DND-41 (cell line): ENCODE data around the gene PFDN1.

ENCODE experiments used
- ATAC-seq: fragments of 200-7000 bp; cut with Tn5 transposase; 3 replicates; pipeline ENCODE4 v1.9.1; 2021; ENCODE audit warnings: low read depth; ENCODE audit not compliant: insufficient read depth
- DNase-seq: peaks from one replicate; pipeline ENCODE4 v3.0.0-alpha.2; 2020
- H2AFZ ChIP-seq: 2 replicates; pipeline ENCODE4 v1.6.0; 2012; ENCODE audit warnings: low read depth, low read length
- H3K27ac ChIP-seq: 2 replicates; pipeline ENCODE4 v1.5.1; 2012; ENCODE audit warnings: low read length, inconsistent platforms
- H3K27me3 ChIP-seq: fragments of 200-600 bp; sonication (generic); 2 replicates; pipeline ENCODE4 v1.6.0; 2012; ENCODE audit warnings: low read length, mild to moderate bottlenecking, inconsistent platforms; ENCODE audit not compliant: insufficient read depth, poor library complexity
- H3K36me3 ChIP-seq: 2 replicates; pipeline ENCODE4 v1.5.1; 2012; ENCODE audit warnings: low read length, inconsistent platforms; ENCODE audit not compliant: insufficient read depth
- H3K4me1 ChIP-seq: 2 replicates; pipeline ENCODE4 v1.5.1; 2012; ENCODE audit warnings: mild to moderate bottlenecking, low read length; ENCODE audit not compliant: insufficient read depth
- H3K4me2 ChIP-seq: 2 replicates; pipeline ENCODE4 v1.6.0; 2012; ENCODE audit warnings: mild to moderate bottlenecking, moderate library complexity, low read length, inconsistent platforms; ENCODE audit not compliant: insufficient read depth
- H3K4me3 ChIP-seq, 2 experiments: fragments of 200-600 bp in 1 of 2; shearing (Covaris generic) in 1 of 2; 2 replicates each; pipeline ENCODE4 v1.5.1; 2012 to 2016; ENCODE audit warnings: inconsistent platforms in 2 of 2, low read length in 2 of 2, mild to moderate bottlenecking in 2 of 2, low read depth in 1 of 2, moderate library complexity in 1 of 2
- H3K79me2 ChIP-seq: 2 replicates; pipeline ENCODE4 v1.6.0; 2012; ENCODE audit warnings: low read length, inconsistent platforms; ENCODE audit not compliant: insufficient read depth
- H3K9ac ChIP-seq: 2 replicates; pipeline ENCODE4 v1.6.0; 2012; ENCODE audit warnings: low read depth, mild to moderate bottlenecking, inconsistent platforms, low read length, moderate library complexity
- H3K9me3 ChIP-seq: 2 replicates; pipeline ENCODE4 v1.5.1; 2012; ENCODE audit warnings: low read length, moderate library complexity, mild to moderate bottlenecking, inconsistent platforms; ENCODE audit not compliant: insufficient read depth, severe bottlenecking
- H4K20me1 ChIP-seq: 2 replicates; pipeline ENCODE4 v1.6.0; 2012; ENCODE audit warnings: low read length; ENCODE audit not compliant: insufficient read depth
- CTCF ChIP-seq: IDR thresholded peaks from 2 replicates; pipeline ENCODE4 v1.5.1; 2012; ENCODE audit warnings: borderline replicate concordance, low read length, moderate library complexity, mild to moderate bottlenecking; ENCODE audit not compliant: poor library complexity, severe bottlenecking; ENCODE audit errors: extremely low read depth
- EZH2 ChIP-seq: IDR thresholded peaks from 3 replicates; pipeline ENCODE4 v1.6.1; 2012; ENCODE audit warnings: borderline replicate concordance, low read depth, mild to moderate bottlenecking, moderate library complexity, low read length, inconsistent platforms; ENCODE audit not compliant: severe bottlenecking

The PFDN1 gene

GRCh38 chr5:140321796-140322195 is 18.9 kb upstream of the PFDN1 start:
- Histone ChIP-seq H3K36me3 (no peaks in the 10 kb centered on the region), H2AFZ (no peak overlapping the region), H3K79me2 (no peaks in the 10 kb centered on the region), H3K27ac (no peak overlapping the region), H3K4me3 (no peak overlapping the region), H3K9me3 (no peaks in the 10 kb centered on the region), H4K20me1 (no peaks in the 10 kb centered on the region), H3K4me2 (no peak overlapping the region), H3K9ac (no peak overlapping the region), H3K4me1 (no peaks in the 10 kb centered on the region), H3K27me3 (peaks cover 6% of the 10 kb centered on the region)
- ATAC-seq (no peak), DNase-seq (no peak)
- TF ChIP-seq CTCF (no peak), EZH2 (no peak)

- Histone ChIP-seq H3K9ac (no peak overlapping the region), H3K27me3 (no peaks in the 10 kb centered on the region), H3K36me3 (no peaks in the 10 kb centered on the region), H3K79me2 (no peaks in the 10 kb centered on the region), H3K4me1 (no peaks in the 10 kb centered on the region), H4K20me1 (no peaks in the 10 kb centered on the region), H3K27ac (no peak overlapping the region), H3K9me3 (no peaks in the 10 kb centered on the region), H2AFZ (no peak overlapping the region), H3K4me2 (no peak overlapping the region), H3K4me3 (no peak overlapping the region)
- DNase-seq, result no peak
- no peak for TF ChIP-seq EZH2
- TF ChIP-seq CTCF, result no peak
- ATAC-seq, result no peak
Measured at GRCh38 chr5:140319833-140320232, 16.9 kb upstream of the PFDN1 start.

GRCh38 chr5:140318792-140319191 is 15.9 kb upstream of the PFDN1 start:
- Histone ChIP-seq H3K9me3 (no peaks in the 10 kb centered on the region), H4K20me1 (no peaks in the 10 kb centered on the region), H3K4me1 (no peaks in the 10 kb centered on the region), H3K27ac (no peak overlapping the region), H3K79me2 (no peaks in the 10 kb centered on the region), H3K4me3 (no peak overlapping the region), H2AFZ (no peak overlapping the region), H3K9ac (no peak overlapping the region), H3K4me2 (no peak overlapping the region), H3K36me3 (no peaks in the 10 kb centered on the region), H3K27me3 (no peaks in the 10 kb centered on the region)
- DNase-seq (no peak), ATAC-seq (no peak)
- TF ChIP-seq CTCF, result no peak
- no peak for TF ChIP-seq EZH2

- H3K27ac ChIP-seq, result no peak overlapping the region
- H3K9me3 ChIP-seq, result no peaks in the 10 kb centered on the region
- H3K4me1 ChIP-seq, result no peaks in the 10 kb centered on the region
- H3K4me3 ChIP-seq, result no peak overlapping the region
- no peaks in the 10 kb centered on the region for H3K27me3 ChIP-seq
- H3K36me3 ChIP-seq, result no peaks in the 10 kb centered on the region
- no peak for ATAC-seq
- no peak overlapping the region for H3K9ac ChIP-seq
- H4K20me1 ChIP-seq, result no peaks in the 10 kb centered on the region
- H2AFZ ChIP-seq, result no peak overlapping the region
- no peak overlapping the region for H3K4me2 ChIP-seq
- TF ChIP-seq EZH2 (no peak), CTCF (no peak)
- no peak for DNase-seq
- no peaks in the 10 kb centered on the region for H3K79me2 ChIP-seq
Measured at GRCh38 chr5:140317859-140318258, 15.0 kb upstream of the PFDN1 start.
